ENCODE data around the gene PHACTR3.

PHACTR3 gene

GRCh38 chr20:59858425-59858824 is 254.1 kb downstream of the PHACTR3 start:
- DNase-seq (ENCODE audit: low read depth), result no peak
- H3K4me3 ChIP-seq (ENCODE audit: low read depth, low read length), result no peak overlapping the region
- no peak for TF ChIP-seq CTCF (conservative IDR thresholded peaks at IDR 0.05; ENCODE audit: low read depth, low read length)

GRCh38 chr20:59861401-59861800 is 257.1 kb downstream of the PHACTR3 start:
- H3K4me3 ChIP-seq (ENCODE audit: low read depth, low read length), result no peak overlapping the region
- no peak for DNase-seq (ENCODE audit: low read depth)
- TF ChIP-seq CTCF (conservative IDR thresholded peaks at IDR 0.05; ENCODE audit: low read depth, low read length), result no peak

- H3K4me3 ChIP-seq (ENCODE audit: low read depth, low read length), result no peak overlapping the region
- DNase-seq (ENCODE audit: low read depth), result no peak
- no peak for TF ChIP-seq CTCF (conservative IDR thresholded peaks at IDR 0.05; ENCODE audit: low read depth, low read length)
Measured at GRCh38 chr20:59863058-59863457, 258.7 kb downstream of the PHACTR3 start.

- TF ChIP-seq CTCF (conservative IDR thresholded peaks at IDR 0.05; ENCODE audit: low read depth, low read length), result no peak
- no peak for DNase-seq (ENCODE audit: low read depth)
- no peak overlapping the region for H3K4me3 ChIP-seq (ENCODE audit: low read depth, low read length)
Measured at GRCh38 chr20:59864726-59865125, 260.4 kb downstream of the PHACTR3 start.

- TF ChIP-seq CTCF (conservative IDR thresholded peaks at IDR 0.05; ENCODE audit: low read depth, low read length), result no peak
- no peak for DNase-seq (ENCODE audit: low read depth)
- no peak overlapping the region for H3K4me3 ChIP-seq (ENCODE audit: low read depth, low read length)
Measured at GRCh38 chr20:59866338-59866737, 262.0 kb downstream of the PHACTR3 start.

GRCh38 chr20:59871096-59871495 is 266.8 kb downstream of the PHACTR3 start:
- H3K4me3 ChIP-seq (ENCODE audit: low read depth, low read length), result no peak overlapping the region
- no peak for TF ChIP-seq CTCF (conservative IDR thresholded peaks at IDR 0.05; ENCODE audit: low read depth, low read length)
- DNase-seq (ENCODE audit: low read depth), result no peak

GRCh38 chr20:59873409-59873808 is 269.1 kb downstream of the PHACTR3 start:
- TF ChIP-seq CTCF (conservative IDR thresholded peaks at IDR 0.05; ENCODE audit: low read depth, low read length), result no peak
- DNase-seq (ENCODE audit: low read depth), result no peak
- no peak overlapping the region for H3K4me3 ChIP-seq (ENCODE audit: low read depth, low read length)

Data from choroid plexus epithelial cell (primary cell).